ENCODE measurements around the gene SYNM.

SYNM gene

GRCh38 chr15:99084965-99085364 lies 19.9 kb upstream of the SYNM start:
- no peak for DNase-seq

GRCh38 chr15:99085413-99086326 lies 19.2 kb upstream of the SYNM start:
- DNase-seq = no peak

- no peak for DNase-seq
These were observed 18.6 kb upstream of the SYNM start for GRCh38 chr15:99086327-99086667.

- DNase-seq = no peak
These were observed 17.4 kb upstream of the SYNM start for GRCh38 chr15:99087405-99087943.

- no peak for DNase-seq
These were observed 14.7 kb upstream of the SYNM start for GRCh38 chr15:99090011-99090699.

GRCh38 chr15:99090938-99091337 lies 13.9 kb upstream of the SYNM start:
- DNase-seq = no peak

GRCh38 chr15:99092554-99093172 lies 12.2 kb upstream of the SYNM start:
- DNase-seq = no peak

GRCh38 chr15:99095626-99096025 lies 9.3 kb upstream of the SYNM start:
- DNase-seq = no peak

- no peak for DNase-seq
These were observed 8.5 kb upstream of the SYNM start for GRCh38 chr15:99096173-99096893.

GRCh38 chr15:99096894-99097426 lies 7.9 kb upstream of the SYNM start:
- DNase-seq = no peak

- no peak for DNase-seq
These were observed 7.2 kb upstream of the SYNM start for GRCh38 chr15:99097441-99098410.

GRCh38 chr15:99098426-99098825 lies 6.5 kb upstream of the SYNM start:
- no peak for DNase-seq

- no peak for DNase-seq
These were observed 5.9 kb upstream of the SYNM start for GRCh38 chr15:99098991-99099390.

GRCh38 chr15:99099661-99100060 lies 5.2 kb upstream of the SYNM start:
- DNase-seq = no peak

- peak in 2 of 5 donors; percentile 28 to 44 for DNase-seq
These were observed 4.4 kb upstream of the SYNM start for GRCh38 chr15:99100245-99101173.

GRCh38 chr15:99101501-99101900 lies 3.4 kb upstream of the SYNM start:
- DNase-seq = no peak

- DNase-seq = no peak
These were observed 2.3 kb upstream of the SYNM start for GRCh38 chr15:99102332-99103235.

- DNase-seq = no peak
These were observed 1.6 kb upstream of the SYNM start for GRCh38 chr15:99103279-99103678.

Measured in T-helper 1 cell (primary cell).